NCI-H2227 (cell line): ENCODE measurements around the gene PEX1.
"Not testable (repeated sequence)": the region's sequence is repeated elsewhere in the genome, so short reads cannot be mapped to it uniquely, and the experiment has no call there.

Source experiments
- DNase-seq: peaks from one replicate; lab custom pipeline; 2025; ENCODE audit not compliant: unreplicated experiment; lab: John Stamatoyannopoulos, UW

PEX1 gene

GRCh38 chr7:92528188-92528957 lies at the start of gene PEX1, which contains the start of gene RBM48:
Gene PEX1 (minus strand): TSS chr7:92528520. CDS start chr7:92528435, 85 bp downstream.
Gene RBM48 (plus strand): TSS chr7:92528795. CDS start chr7:92528814, 19 bp downstream.
- peak; percentile 99 for DNase-seq

- no peak for DNase-seq
Measured at GRCh38 chr7:92576296-92576695, 48.0 kb upstream of the PEX1 start.

- DNase-seq, result no peak
Measured at GRCh38 chr7:92569137-92569536, 40.8 kb upstream of the PEX1 start.

GRCh38 chr7:92567460-92567859 lies 39.1 kb upstream of the PEX1 start:
- no peak for DNase-seq

GRCh38 chr7:92563345-92563744 lies 35.0 kb upstream of the PEX1 start:
- DNase-seq, result no peak

- no peak for DNase-seq
Measured at GRCh38 chr7:92560602-92561001, 32.3 kb upstream of the PEX1 start.

- DNase-seq, result no peak
Measured at GRCh38 chr7:92557808-92558362, 29.6 kb upstream of the PEX1 start.

- no peak for DNase-seq
Measured at GRCh38 chr7:92557249-92557648, 28.9 kb upstream of the PEX1 start.

- DNase-seq, result no peak
Measured at GRCh38 chr7:92550194-92550593, 21.9 kb upstream of the PEX1 start.

- no peak for DNase-seq
Measured at GRCh38 chr7:92547579-92547978, 19.3 kb upstream of the PEX1 start.

GRCh38 chr7:92546856-92547497 lies 18.7 kb upstream of the PEX1 start:
- no peak for DNase-seq

- DNase-seq, result not testable (repeated sequence)
Measured at GRCh38 chr7:92545116-92545515, 16.8 kb upstream of the PEX1 start.

- not testable (repeated sequence) for DNase-seq
Measured at GRCh38 chr7:92543542-92543941, 15.2 kb upstream of the PEX1 start.

GRCh38 chr7:92534572-92534971 lies 6.3 kb upstream of the PEX1 start:
- DNase-seq, result no peak

GRCh38 chr7:92528958-92529264 lies 591 bp upstream of the PEX1 start:
- no peak for DNase-seq

- peak; percentile 71 for DNase-seq
Measured at GRCh38 chr7:92527300-92528187, 776 bp downstream of the PEX1 start.

GRCh38 chr7:92523110-92523509 lies 5.2 kb downstream of the PEX1 start:
- no peak for DNase-seq

GRCh38 chr7:92520024-92520423 lies 8.3 kb downstream of the PEX1 start:
- no peak for DNase-seq

GRCh38 chr7:92517631-92518030 lies 10.7 kb downstream of the PEX1 start:
- no peak for DNase-seq

GRCh38 chr7:92513167-92513902 lies 15.0 kb downstream of the PEX1 start:
- DNase-seq, result no peak

- DNase-seq, result no peak
Measured at GRCh38 chr7:92508946-92509345, 19.4 kb downstream of the PEX1 start.
